Measurements from ENCODE around the gene ERC2.

- no peak for TF ChIP-seq CTCF (IDR thresholded peaks at IDR 0.05)
- TF ChIP-seq POLR2AphosphoS5 (IDR thresholded peaks at IDR 0.05): no peak
- no peak for TF ChIP-seq POLR2A (IDR thresholded peaks at IDR 0.05)
- TF ChIP-seq EP300 (IDR thresholded peaks at IDR 0.05): no peak
Observed at GRCh38 chr3:56025326-56025725, 442.9 kb downstream of the ERC2 start.

All from upper lobe of left lung (tissue), 4 donors.